GM12878 (cell line): ENCODE measurements around the gene C11orf58. TPM values are rescaled to one million over a fixed set of nuclear protein-coding genes. Genes with fewer than 3 reads are reported as not detected.
A peak's percentile ranks its signal among the peaks of the same experiment; 100 is the strongest.

ENCODE experiments used
- ATAC-seq: fragments of 200-7000 bp; cut with Tn5 transposase; 3 replicates; pipeline ENCODE4 v1.9.1; 2020; ENCODE audit warnings: mild to moderate bottlenecking, moderate library complexity
- BruUV-seq: library from RNA; stranded (reverse); fragments of 400-500 nt; replicated peaks from 2 replicates; lab custom pipeline; 2021; lab: Mats Ljungman, UMichigan
- CTCF ChIA-PET: fragments of 300-600 bp; sonication (Branson Sonifier 250); formaldehyde crosslinking; extraction: SDS; loops from one replicate; lab custom pipeline; 2021; ENCODE audit warnings: inconsistent platforms; lab: Yijun Ruan, JAX
- POLR2A ChIA-PET: fragments of 350-600 bp; formaldehyde crosslinking; extraction: SDS; loops from one replicate; lab custom pipeline; 2021; ENCODE audit warnings: inconsistent platforms; lab: Charles Lee
- RAD21 ChIA-PET: fragments of 300-600 bp; sonication (Branson Sonifier 250); formaldehyde crosslinking; loops from one replicate; lab custom pipeline; 2023; ENCODE audit warnings: antibody characterized with exemption; ENCODE audit not compliant: unreplicated experiment; lab: Charles Lee
- SMC1A ChIA-PET: fragments of 300-600 bp; sonication (Branson Sonifier 250); formaldehyde crosslinking; loops from one replicate; lab custom pipeline; 2023; ENCODE audit not compliant: unreplicated experiment, uncharacterized antibody; lab: Charles Lee
- DNase-seq: peaks from one replicate; pipeline ENCODE4 v3.0.0-alpha.2; 2011; ENCODE audit warnings: low read depth, low spot score
- FAIRE-seq: peaks from 3 replicates; lab custom pipeline; 2011; peaks lifted over from hg19 to GRCh38; lab: Jason Lieb, UNC
- H2AFZ ChIP-seq: 2 replicates; pipeline ENCODE4 v1.6.0; 2011; ENCODE audit warnings: low read depth, low read length, control low read depth; ENCODE audit not compliant: control insufficient read depth
- H3K27ac ChIP-seq: 2 replicates; pipeline ENCODE4 v1.5.1; 2011; ENCODE audit warnings: control low read depth; ENCODE audit not compliant: control insufficient read depth, insufficient read depth
- H3K27me3 ChIP-seq, 2 experiments: replicated peaks in 1 of 2; 2 replicates each; pipeline versions ENCODE4 v1.6.0 to v1.6.1; 2011; ENCODE audit warnings: low read length in 1 of 2; ENCODE audit not compliant: control insufficient read depth in 2 of 2, insufficient read depth in 2 of 2
- H3K36me3 ChIP-seq, 2 experiments: 2 replicates each; pipeline ENCODE4 v1.5.1; 2011; ENCODE audit warnings: low read length in 1 of 2; ENCODE audit not compliant: control insufficient read depth in 2 of 2, insufficient read depth in 2 of 2
- H3K4me1 ChIP-seq: 2 replicates; pipeline ENCODE4 v1.6.1; 2011; ENCODE audit warnings: mild to moderate bottlenecking, low read length, moderate library complexity, mixed read lengths; ENCODE audit not compliant: control insufficient read depth, insufficient read depth
- H3K4me2 ChIP-seq: 2 replicates; pipeline ENCODE4 v1.6.0; 2011; ENCODE audit warnings: control low read depth; ENCODE audit not compliant: control insufficient read depth, insufficient read depth
- H3K4me3 ChIP-seq: fragments of 200-600 bp; sonication (generic); 2 replicates; pipeline ENCODE4 v1.5.1; 2016
- H3K79me2 ChIP-seq: 2 replicates; pipeline ENCODE4 v1.6.0; 2011; ENCODE audit warnings: low read length; ENCODE audit not compliant: control insufficient read depth, insufficient read depth
- H3K9ac ChIP-seq: 2 replicates; pipeline ENCODE4 v1.8.0; 2011; ENCODE audit warnings: low read length, control low read depth, mixed read lengths; ENCODE audit not compliant: control insufficient read depth, insufficient read depth
- H3K9me3 ChIP-seq: replicated peaks from 3 replicates; pipeline ENCODE4 v1.5.1; 2011; ENCODE audit warnings: mild to moderate bottlenecking, low read length; ENCODE audit not compliant: control insufficient read depth, insufficient read depth
- H4K20me1 ChIP-seq: 2 replicates; pipeline ENCODE4 v1.6.0; 2011; ENCODE audit not compliant: control insufficient read depth, insufficient read depth
- CEBPB ChIP-seq, 2 experiments: fragments of 150-350 bp in 1 of 2; IDR thresholded peaks; 2 replicates each; pipeline ENCODE4 v1.6.1; 2012 to 2014; ENCODE audit warnings: low read depth in 2 of 2, low read length in 2 of 2, borderline replicate concordance in 1 of 2, inconsistent platforms in 1 of 2
- EED ChIP-seq: sonication (generic); IDR thresholded peaks from 2 replicates; pipeline ENCODE4 v1.6.1; 2016; ENCODE audit warnings: antibody characterized with exemption, low read depth
- ELK1 ChIP-seq: IDR thresholded peaks from 2 replicates; pipeline ENCODE4 v1.6.1; 2012; ENCODE audit warnings: low read depth, low read length, improper control_type of control experiment
- FOXM1 ChIP-seq: IDR thresholded peaks from 2 replicates; pipeline ENCODE4 v1.6.1; 2012; ENCODE audit warnings: low read depth, mild to moderate bottlenecking, inconsistent platforms, low read length, moderate library complexity
- GATAD2B ChIP-seq: fragments of 450-650 bp; conservative IDR thresholded peaks from 2 replicates; pipeline ENCODE4 v1.6.1; 2017; ENCODE audit warnings: low read depth, mild to moderate bottlenecking, moderate library complexity
- NBN ChIP-seq: fragments of 450-650 bp; IDR thresholded peaks from 2 replicates; pipeline ENCODE4 v1.6.1; 2016
- SIN3A ChIP-seq: IDR thresholded peaks from 2 replicates; pipeline ENCODE4 v1.6.1; 2012; ENCODE audit warnings: low read depth, low read length, improper control_type of control experiment
- SIX5 ChIP-seq: IDR thresholded peaks from 2 replicates; pipeline ENCODE4 v1.6.1; 2011; ENCODE audit warnings: mild to moderate bottlenecking, low read depth, low read length, moderate library complexity; ENCODE audit not compliant: severe bottlenecking
- SMC3 ChIP-seq: IDR thresholded peaks from 2 replicates; pipeline ENCODE4 v1.6.1; 2011; ENCODE audit warnings: low read length, improper control_type of control experiment, borderline replicate concordance
- STAT3 ChIP-seq: IDR thresholded peaks from 2 replicates; pipeline ENCODE4 v1.6.1; 2011; ENCODE audit warnings: low read depth, low read length, improper control_type of control experiment
- ZNF274 ChIP-seq: IDR thresholded peaks from one replicate; pipeline ENCODE4 v1.8.0; 2011; ENCODE audit not compliant: insufficient read length, insufficient read depth
- ZNF592 ChIP-seq: fragments of 450-650 bp; IDR thresholded peaks from 2 replicates; pipeline ENCODE4 v1.6.1; 2017; ENCODE audit warnings: mild to moderate bottlenecking, moderate library complexity
- ZZZ3 ChIP-seq: IDR thresholded peaks from 2 replicates; pipeline ENCODE4 v1.6.1; 2011; ENCODE audit warnings: low read depth; ENCODE audit not compliant: control insufficient read depth, insufficient read length
- WGBS: methylation state at CpG from one replicate; pipeline ENCODE4 v1.1.6; 2016; ENCODE audit warnings: low lambda C conversion rate; ENCODE audit not compliant: insufficient replicate concordance, insufficient coverage; ENCODE audit errors: missing lambda C conversion rate; 5-methylcytosine and 5-hydroxymethylcytosine counted together
- in situ Hi-C: fragments of 300-500 bp; cut with MboI; formaldehyde crosslinking; loops from 9 replicates; pipeline ENCODE4 v1.14.3; 2018; ENCODE audit warnings: mixed read lengths
- intact Hi-C: fragments of 100-400 bp; cut with micrococcal nuclease; formaldehyde crosslinking; loops from one replicate; pipeline ENCODE4 v1.14.2; 2022; ENCODE audit not compliant: unreplicated experiment
- polyA plus RNA-seq, 11 experiments: library from polyadenylated mRNA; depleted of rRNA in 4 of 11; unstranded in 6 of 11; stranded (reverse) in 5 of 11; fragments of >200 nt; fragmentation: Nextera tagmentation in 4 of 11; fragmentation: Illumina TruSeq in 1 of 11; extraction: Ambion mirVana in 4 of 11; extraction: Trizol in 1 of 11; gene quantifications; 1 replicate in 1 of 11; 2 replicates in 10 of 11; pipeline versions ENCODE4 v1.2.1 to v1.2.3, GENCODE V29; 2011 to 2016; ENCODE audit warnings: inconsistent platforms in 2 of 11, missing spikeins in 2 of 11, low read depth in 1 of 11
- total RNA-seq, 4 experiments: library from RNA; depleted of rRNA in 3 of 4; stranded (reverse); fragments of >200 nt in 3 of 4; fragmentation: Illumina TruSeq in 1 of 4; extraction: Trizol in 1 of 4; gene quantifications; 2 replicates each; pipeline versions ENCODE4 v1.2.1 to v1.2.3, GENCODE V29; 2013 to 2021

C11orf58 gene
- total and polyA plus RNA-seq, 10 of the 15 experiments (the other 5 are each of a cell fraction or from before 2014, with no cell fraction given) = 98.2 to 379 (median 211) TPM

- no peak for TF ChIP-seq ELK1
- no peak for TF ChIP-seq STAT3
- TF ChIP-seq FOXM1 = 0 out of 2 replicates have a peak, but pooled peaks have one; percentile 24
- TF ChIP-seq SMC3 = peak; percentile 79
- no peak for TF ChIP-seq ZZZ3
- TF ChIP-seq EED = no peak
Measured at GRCh38 chr11:16785520-16786128, 47.2 kb downstream of the C11orf58 start (continued).

GRCh38 chr11:16786131-16786530 lies 47.7 kb downstream of the C11orf58 start:
- no peaks in the 10 kb centered on the region for H3K9me3 ChIP-seq
- DNase-seq (no peak), ATAC-seq (no peak), FAIRE-seq (no peak)
- ChIA-PET SMC1A (interaction anchor here (0.8 to 2.7 kb wide), 20 partner anchors 9 to 742 kb away, joined by 3 to 17 read pairs (median 4); no protein-coding TSS in a partner anchor), RAD21 (interaction anchor here (0.6 to 6.2 kb wide), 9 partner anchors 12 to 277 kb away, joined by 3 to 32 read pairs (median 5); no protein-coding TSS in a partner anchor), POLR2A (interaction anchor here (1.4 kb wide), 1 partner anchor 117 kb away, joined by 3 read pairs; no protein-coding TSS in a partner anchor), CTCF (interaction anchor here (0.6 to 7.1 kb wide), 39 partner anchors 8 to 742 kb away, joined by 3 to 59 read pairs (median 5); no protein-coding TSS in a partner anchor)
- TF ChIP-seq CEBPB (IDR thresholded peaks at IDR 0.05; ENCODE audit: borderline replicate concordance in 1 of 2, low read depth in 2 of 2, low read length in 2 of 2) (no peak), SIX5 (no peak), GATAD2B (no peak), NBN (no peak), ZNF592 (no peak), SIN3A (no peak), ZNF274 (no peak)
- no peaks in the 10 kb centered on the region for H4K20me1 ChIP-seq
- no peaks in the 10 kb centered on the region for H3K4me1 ChIP-seq
- H3K27ac ChIP-seq = no peak overlapping the region
- no TSS peak for BruUV-seq
- no peak overlapping the region for H3K9ac ChIP-seq
- H3K79me2 ChIP-seq = no peaks in the 10 kb centered on the region
- WGBS = 30% methylated on average over 6 of the region's 6 CpGs
- no peaks in the 10 kb centered on the region for H3K36me3 ChIP-seq
- H3K4me2 ChIP-seq = no peak overlapping the region
- intact Hi-C loops (loop anchor here (10.0 kb wide), 1 partner anchor 139 kb away; no protein-coding TSS in a partner anchor), in situ Hi-C loops (no loop called here)
- H2AFZ ChIP-seq = no peak overlapping the region
- no peaks in the 10 kb centered on the region; a peak in 1 of 4 replicates for H3K27me3 ChIP-seq
- H3K4me3 ChIP-seq = no peak overlapping the region
